Skeletal muscle satellite cell (primary cell): ENCODE results near the gene CHD9.
"Not testable (repeated sequence)": the region's sequence is repeated elsewhere in the genome, so short reads cannot be mapped to it uniquely, and the experiment has no call there.

Experiments
- H3K27me3 ChIP-seq: 2 replicates; pipeline ENCODE4 v1.7.0; 2013; ENCODE audit warnings: low read length; ENCODE audit not compliant: control insufficient read depth, insufficient read depth
- H3K36me3 ChIP-seq: 2 replicates; pipeline ENCODE4 v1.7.0; 2013; ENCODE audit warnings: mild to moderate bottlenecking, control low read depth, low read length; ENCODE audit not compliant: insufficient read depth
- H3K4me1 ChIP-seq: 2 replicates; pipeline ENCODE4 v1.7.0; 2013; ENCODE audit warnings: low read length; ENCODE audit not compliant: control insufficient read depth, insufficient read depth
- H3K4me2 ChIP-seq: 2 replicates; pipeline ENCODE4 v1.7.0; 2013; ENCODE audit warnings: mild to moderate bottlenecking, low read length
- H3K4me3 ChIP-seq: 2 replicates; pipeline ENCODE4 v1.7.0; 2013; ENCODE audit warnings: low read length
- H3K9ac ChIP-seq: 2 replicates; pipeline ENCODE4 v1.7.0; 2013; ENCODE audit warnings: mild to moderate bottlenecking, low read depth, low read length, moderate library complexity
- H3K9me3 ChIP-seq: replicated peaks from 2 replicates; pipeline ENCODE4 v1.7.0; 2013; ENCODE audit warnings: mild to moderate bottlenecking, control low read depth, low read length

The CHD9 gene

GRCh38 chr16:53309457-53309856 lies 254.7 kb downstream of the CHD9 start:
- no peak overlapping the region for H3K9ac ChIP-seq
- no peaks in the 10 kb centered on the region for H3K4me1 ChIP-seq
- no peaks in the 10 kb centered on the region for H3K27me3 ChIP-seq
- no peak overlapping the region for H3K4me2 ChIP-seq
- H3K9me3 ChIP-seq, result no peaks in the 10 kb centered on the region
- H3K36me3 ChIP-seq, result peaks cover 77% of the 10 kb centered on the region
- no peak overlapping the region for H3K4me3 ChIP-seq

DNA sequence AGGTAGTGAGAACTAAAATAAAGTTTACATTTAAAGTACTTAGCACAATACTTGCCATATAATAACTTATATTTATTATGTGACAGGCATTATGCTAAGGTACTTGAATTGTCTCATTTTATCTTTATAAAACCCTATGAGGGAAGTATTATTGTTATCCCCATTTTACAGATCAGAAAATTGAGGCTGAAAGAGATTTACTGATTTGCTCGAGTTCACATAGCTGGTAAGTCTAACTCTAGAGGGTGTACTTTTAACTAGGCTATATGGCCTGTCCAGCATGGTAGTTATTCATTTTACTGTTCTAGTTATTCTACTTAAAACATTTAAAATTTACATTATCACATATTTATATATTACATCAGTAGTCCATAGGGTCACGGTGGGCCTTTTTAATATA lies 266.2 kb downstream of the CHD9 start:
- no peak overlapping the region for H3K4me3 ChIP-seq
- H3K27me3 ChIP-seq, result no peaks in the 10 kb centered on the region
- no peaks in the 10 kb centered on the region for H3K4me1 ChIP-seq
- H3K9me3 ChIP-seq, result no peaks in the 10 kb centered on the region
- H3K9ac ChIP-seq, result no peak overlapping the region
- peaks cover 73% of the 10 kb centered on the region for H3K36me3 ChIP-seq
- no peak overlapping the region for H3K4me2 ChIP-seq

DNA sequence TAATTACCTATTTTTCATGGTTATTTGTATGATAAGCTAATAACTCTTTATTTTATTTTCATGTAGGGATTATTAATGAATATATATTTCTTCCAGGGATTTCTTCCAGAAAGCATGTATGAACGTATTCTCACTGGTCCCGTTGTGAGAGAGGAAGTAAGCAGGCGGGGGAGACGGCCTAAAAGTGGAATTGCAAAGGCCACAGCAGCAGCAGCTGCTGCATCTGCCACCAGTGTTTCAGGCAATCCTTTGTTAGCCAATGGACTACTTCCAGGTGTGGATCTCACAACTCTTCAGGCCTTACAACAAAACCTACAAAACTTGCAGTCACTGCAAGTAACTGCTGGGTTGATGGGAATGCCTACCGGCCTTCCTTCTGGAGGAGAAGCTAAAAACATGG lies 269.1 kb downstream of the CHD9 start:
- Histone ChIP-seq H3K4me2 (no peak overlapping the region), H3K9ac (no peak overlapping the region), H3K4me3 (no peak overlapping the region), H3K9me3 (no peaks in the 10 kb centered on the region), H3K4me1 (no peaks in the 10 kb centered on the region), H3K36me3 (peaks cover 69% of the 10 kb centered on the region), H3K27me3 (no peaks in the 10 kb centered on the region)

DNA sequence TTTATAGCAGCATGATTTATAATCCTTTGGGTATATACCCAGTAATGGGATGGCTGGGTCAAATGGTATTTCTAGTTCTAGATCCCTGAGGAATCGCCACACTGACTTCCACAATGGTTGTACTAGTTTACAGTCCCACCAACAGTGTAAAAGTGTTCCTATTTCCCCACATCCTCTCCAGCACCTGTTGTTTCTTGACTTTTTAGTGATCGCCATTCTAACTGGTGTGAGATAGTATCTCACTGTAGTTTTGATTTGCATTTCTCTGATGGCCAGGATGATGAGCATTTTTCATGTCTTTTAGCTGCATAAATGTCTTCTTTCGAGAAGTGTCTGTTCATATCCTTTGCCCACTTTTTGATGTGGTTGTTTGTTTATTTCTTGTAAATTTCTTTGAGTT lies 276.2 kb downstream of the CHD9 start:
- H3K9me3 ChIP-seq, H3K9ac ChIP-seq, H3K4me3 ChIP-seq, H3K4me2 ChIP-seq, H3K4me1 ChIP-seq, H3K27me3 ChIP-seq: not testable (repeated sequence)
- peaks cover 16% of the 10 kb centered on the region for H3K36me3 ChIP-seq

- no peaks in the 10 kb centered on the region for H3K9me3 ChIP-seq
- peaks cover 8% of the 10 kb centered on the region for H3K4me1 ChIP-seq
- peaks cover 3% of the 10 kb centered on the region for H3K27me3 ChIP-seq
- H3K4me2 ChIP-seq, result no peak overlapping the region
- H3K36me3 ChIP-seq, result no peaks in the 10 kb centered on the region
- no peak overlapping the region for H3K4me3 ChIP-seq
- H3K9ac ChIP-seq, result no peak overlapping the region
These were observed 279.8 kb downstream of the CHD9 start for GRCh38 chr16:53334581-53334980.

GRCh38 chr16:53337294-53337693 lies 282.5 kb downstream of the CHD9 start:
- peaks cover 3% of the 10 kb centered on the region for H3K27me3 ChIP-seq
- no peaks in the 10 kb centered on the region for H3K36me3 ChIP-seq
- no peak overlapping the region for H3K4me2 ChIP-seq
- peaks cover 8% of the 10 kb centered on the region for H3K4me1 ChIP-seq
- H3K9me3 ChIP-seq, result no peaks in the 10 kb centered on the region
- no peak overlapping the region for H3K9ac ChIP-seq
- no peak overlapping the region for H3K4me3 ChIP-seq

- Histone ChIP-seq H3K9ac (no peak overlapping the region), H3K4me2 (no peak overlapping the region), H3K4me1 (no peaks in the 10 kb centered on the region), H3K9me3 (no peaks in the 10 kb centered on the region), H3K27me3 (peaks cover 8% of the 10 kb centered on the region), H3K36me3 (no peaks in the 10 kb centered on the region), H3K4me3 (no peak overlapping the region)
These were observed 287.0 kb downstream of the CHD9 start for GRCh38 chr16:53341792-53342191.

- H3K4me3 ChIP-seq, result no peak overlapping the region
- no peaks in the 10 kb centered on the region for H3K9me3 ChIP-seq
- H3K27me3 ChIP-seq, result no peaks in the 10 kb centered on the region
- H3K4me2 ChIP-seq, result no peak overlapping the region
- H3K4me1 ChIP-seq, result no peaks in the 10 kb centered on the region
- no peak overlapping the region for H3K9ac ChIP-seq
- H3K36me3 ChIP-seq, result no peaks in the 10 kb centered on the region
These were observed 300.3 kb downstream of the CHD9 start for GRCh38 chr16:53355064-53355463.

- H3K27me3 ChIP-seq, result no peaks in the 10 kb centered on the region
- H3K9ac ChIP-seq, result no peak overlapping the region
- H3K36me3 ChIP-seq, result no peaks in the 10 kb centered on the region
- no peak overlapping the region for H3K4me2 ChIP-seq
- H3K9me3 ChIP-seq, result no peaks in the 10 kb centered on the region
- no peaks in the 10 kb centered on the region for H3K4me1 ChIP-seq
- H3K4me3 ChIP-seq, result no peak overlapping the region
These were observed 301.9 kb downstream of the CHD9 start for GRCh38 chr16:53356478-53357207.

- H3K4me3 ChIP-seq, result no peak overlapping the region
- no peaks in the 10 kb centered on the region for H3K27me3 ChIP-seq
- H3K4me1 ChIP-seq, result no peaks in the 10 kb centered on the region
- no peaks in the 10 kb centered on the region for H3K9me3 ChIP-seq
- H3K4me2 ChIP-seq, result no peak overlapping the region
- H3K36me3 ChIP-seq, result no peaks in the 10 kb centered on the region
- H3K9ac ChIP-seq, result no peak overlapping the region
These were observed 302.4 kb downstream of the CHD9 start for GRCh38 chr16:53357208-53357586.

DNA sequence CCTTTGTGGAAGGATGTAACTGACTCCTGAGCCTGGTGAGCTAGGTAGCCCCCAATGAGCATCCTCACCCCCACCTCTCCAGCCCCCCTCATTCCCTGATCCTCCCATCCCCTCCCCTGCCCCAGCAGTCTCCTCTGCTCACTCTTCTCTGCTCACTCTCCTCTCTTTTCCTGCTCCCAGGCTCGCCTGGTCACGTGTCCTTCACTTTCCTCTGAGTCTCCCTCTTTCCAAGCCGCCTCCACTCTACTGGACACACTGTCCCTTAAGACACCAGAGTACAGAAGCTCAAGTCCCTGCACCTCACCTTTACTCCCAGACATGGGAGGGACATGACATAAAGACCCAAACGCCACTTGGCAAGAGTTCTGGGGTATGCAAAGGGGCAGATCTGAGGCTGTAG lies 303.2 kb downstream of the CHD9 start:
- Histone ChIP-seq H3K36me3 (no peaks in the 10 kb centered on the region), H3K27me3 (peaks cover 6% of the 10 kb centered on the region), H3K9me3 (no peaks in the 10 kb centered on the region), H3K4me2 (no peak overlapping the region), H3K4me1 (no peaks in the 10 kb centered on the region), H3K9ac (no peak overlapping the region), H3K4me3 (no peak overlapping the region)

- H3K27me3 ChIP-seq, result peaks cover 6% of the 10 kb centered on the region
- H3K36me3 ChIP-seq, result no peaks in the 10 kb centered on the region
- H3K9me3 ChIP-seq, result no peaks in the 10 kb centered on the region
- H3K4me1 ChIP-seq, result no peaks in the 10 kb centered on the region
- H3K9ac ChIP-seq, result no peak overlapping the region
- no peak overlapping the region for H3K4me3 ChIP-seq
- H3K4me2 ChIP-seq, result no peak overlapping the region
These were observed 304.1 kb downstream of the CHD9 start for GRCh38 chr16:53358884-53359283.
